ENCODE measurements around the gene ARHGEF9.

GRCh38 chrX:63718010-63718694 lies 66.9 kb downstream of the ARHGEF9 start:
- no peak for TF ChIP-seq CTCF (IDR thresholded peaks at IDR 0.05)
- no peak for TF ChIP-seq POLR2A (IDR thresholded peaks at IDR 0.05; ENCODE audit: low read depth)
- TF ChIP-seq POLR2AphosphoS5 (IDR thresholded peaks at IDR 0.05), result no peak
